GM11168 (cell line): ENCODE data around the gene TMEM191B.
"Not testable (repeated sequence)": the region's sequence is repeated elsewhere in the genome, so short reads cannot be mapped to it uniquely, and the experiment has no call there.

Experiments
- in situ Hi-C: fragments of 300-500 bp; cut with MboI; formaldehyde crosslinking; loops from one replicate; pipeline ENCODE4 v1.12.0; 2022; ENCODE audit warnings: low sequenced_read_pairs; ENCODE audit not compliant: unreplicated experiment

TMEM191B gene

DNA sequence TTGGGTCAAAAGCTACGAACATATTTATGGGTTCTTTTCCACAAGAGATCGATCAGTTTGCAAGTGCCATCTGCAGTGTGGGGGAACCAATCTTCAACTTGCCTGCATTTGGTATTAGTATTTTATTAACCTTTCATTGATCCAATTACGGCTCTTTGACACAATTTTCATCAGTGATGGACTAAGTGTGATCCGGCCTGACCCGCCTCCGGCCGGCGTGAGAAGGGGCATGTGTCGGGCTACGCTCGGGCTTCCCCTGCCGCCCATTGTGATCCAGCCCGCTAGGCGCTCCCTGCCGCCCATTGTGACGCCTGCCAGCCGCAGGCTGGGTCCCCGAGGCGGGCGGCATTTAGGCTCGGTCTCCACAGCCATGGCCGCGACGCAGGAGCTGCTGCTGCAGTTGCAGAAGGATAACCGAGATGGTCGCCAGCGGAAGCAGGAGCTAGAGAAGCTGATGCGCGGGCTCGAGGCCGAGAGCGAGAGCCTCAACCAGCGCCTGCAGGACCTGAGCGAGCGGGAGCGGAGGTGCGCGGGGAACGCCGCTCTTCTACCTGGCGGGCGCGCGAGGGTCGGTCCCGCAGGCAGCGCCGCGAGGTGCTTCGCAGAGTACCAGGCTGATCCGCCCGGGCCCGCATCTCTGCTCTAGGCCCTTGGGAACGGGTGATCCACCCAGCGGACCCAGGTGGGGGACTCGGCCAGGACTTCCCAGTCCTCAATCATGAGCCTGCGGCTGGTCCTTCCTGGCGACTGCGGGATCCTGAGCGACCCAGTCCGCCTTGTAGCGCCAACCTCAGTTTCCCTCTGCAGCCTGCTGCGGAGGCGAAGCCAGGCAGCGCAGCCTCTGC lies at the start of gene TMEM191B:
TSS of gene TMEM191B (plus strand) at position 51 of the 845 bp plus-strand sequence. CDS start at position 230, 179 bp downstream.
- in situ Hi-C loops: not testable (repeated sequence)

DNA sequence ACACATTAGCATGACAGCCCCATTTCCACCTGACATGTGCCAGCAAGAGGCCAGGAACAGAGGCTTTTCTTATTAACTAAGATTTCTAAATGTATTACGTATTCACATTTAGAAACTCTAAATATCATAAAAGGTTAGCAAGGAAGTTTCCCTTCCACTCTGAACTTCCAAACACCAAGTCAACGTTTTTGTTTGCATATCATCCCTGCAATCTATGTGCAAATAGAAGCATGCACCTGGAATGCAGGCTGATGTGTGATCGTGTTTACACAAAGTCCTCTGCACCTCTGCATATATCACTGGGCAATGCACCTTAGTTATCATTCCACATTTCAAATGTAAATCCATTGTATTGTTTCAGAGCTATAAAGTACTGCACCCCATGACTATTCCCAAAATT lies 31.4 kb upstream of the TMEM191B start:
- in situ Hi-C loops: not testable (repeated sequence)

DNA sequence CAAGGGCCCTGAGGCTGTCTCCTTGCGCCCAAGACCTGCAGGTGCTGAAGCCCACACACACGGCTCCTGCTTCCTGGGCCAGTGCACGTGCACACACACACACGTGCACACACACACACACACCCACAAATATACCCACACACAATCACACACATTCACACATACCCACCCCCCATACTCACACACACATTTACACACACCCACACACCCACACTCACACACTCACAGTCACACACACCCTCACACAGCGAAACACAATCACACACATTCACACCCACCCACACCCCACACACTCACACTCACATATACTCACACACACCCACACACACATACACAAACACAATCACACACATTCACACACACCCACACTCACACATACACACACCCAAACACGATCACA lies 16.3 kb upstream of the TMEM191B start:
- in situ Hi-C loops: loop anchor here (25.0 kb wide), 1 partner anchor 349 kb away; the partner anchor contains the start of gene USP18

DNA sequence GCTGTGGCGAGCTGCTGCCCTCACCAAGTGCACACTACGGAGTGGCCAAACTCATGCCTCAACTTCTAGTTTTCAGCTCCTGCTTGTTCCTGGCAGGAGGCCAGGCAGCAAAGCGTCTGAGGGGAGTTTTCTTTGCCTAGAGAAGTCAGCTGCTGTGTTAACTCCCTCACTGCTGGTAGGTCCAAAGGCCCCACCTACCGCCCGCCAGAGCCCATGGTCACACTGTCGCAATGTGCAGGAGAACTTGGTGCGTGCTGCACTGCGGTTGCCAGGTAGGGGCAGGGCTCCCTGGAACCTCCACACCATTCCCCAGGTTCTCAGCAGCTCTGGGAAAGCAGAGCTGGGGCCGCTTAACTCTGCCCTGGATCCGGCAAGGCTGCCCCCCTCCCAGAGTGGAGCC lies 15.2 kb upstream of the TMEM191B start:
- in situ Hi-C loops: loop anchor here (25.0 kb wide), 1 partner anchor 350 kb away; the partner anchor contains the start of gene USP18

DNA sequence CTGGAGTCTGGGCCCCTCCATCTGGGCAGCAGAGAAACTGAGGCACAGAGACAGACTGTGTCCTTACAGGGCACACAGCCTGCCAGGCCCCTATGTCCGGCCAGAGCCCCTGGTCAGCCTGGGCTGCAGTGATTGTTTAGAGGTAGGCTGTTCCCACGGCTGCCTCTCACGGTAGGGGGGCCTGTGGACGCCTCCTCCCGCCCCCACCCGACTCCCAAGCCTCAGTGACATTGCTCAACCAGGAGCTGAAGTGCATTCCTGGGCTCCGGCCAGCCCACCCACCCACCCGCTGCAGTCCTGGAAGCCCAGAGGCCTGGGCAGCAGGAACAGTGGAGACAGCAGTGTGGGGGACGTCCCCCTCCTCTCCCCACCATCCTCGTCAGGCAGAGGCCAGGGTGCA lies 14.1 kb upstream of the TMEM191B start:
- in situ Hi-C loops: loop anchor here (25.0 kb wide), 1 partner anchor 351 kb away; the partner anchor contains the start of gene USP18

DNA sequence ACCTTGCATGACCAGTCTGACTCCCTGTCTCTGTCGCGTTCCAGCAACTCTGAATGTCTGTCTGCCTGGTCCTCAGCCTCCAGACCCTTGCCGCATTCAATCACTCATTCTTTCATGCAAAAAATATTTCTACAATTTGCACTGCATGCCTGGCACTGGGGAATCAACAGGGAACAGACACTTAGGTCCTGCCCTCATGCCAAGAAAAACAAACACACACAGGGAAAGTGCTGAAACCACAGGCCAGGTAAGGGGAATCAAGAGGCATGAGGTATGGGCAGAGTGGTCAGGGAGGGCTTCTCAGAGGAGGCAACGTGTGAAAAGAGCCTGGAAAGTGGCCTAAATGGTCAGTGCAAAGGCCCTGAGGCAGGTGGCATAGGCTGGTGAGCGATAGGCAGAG lies 9.5 kb upstream of the TMEM191B start, which contains the start of gene GGTLC3:
TSS of gene GGTLC3 (minus strand) at position 101 of the 400 bp plus-strand sequence. CDS start 264 bp downstream, outside the sequence.
- in situ Hi-C loops: loop anchor here (25.0 kb wide), 1 partner anchor 356 kb away; the partner anchor contains the start of gene USP18

DNA sequence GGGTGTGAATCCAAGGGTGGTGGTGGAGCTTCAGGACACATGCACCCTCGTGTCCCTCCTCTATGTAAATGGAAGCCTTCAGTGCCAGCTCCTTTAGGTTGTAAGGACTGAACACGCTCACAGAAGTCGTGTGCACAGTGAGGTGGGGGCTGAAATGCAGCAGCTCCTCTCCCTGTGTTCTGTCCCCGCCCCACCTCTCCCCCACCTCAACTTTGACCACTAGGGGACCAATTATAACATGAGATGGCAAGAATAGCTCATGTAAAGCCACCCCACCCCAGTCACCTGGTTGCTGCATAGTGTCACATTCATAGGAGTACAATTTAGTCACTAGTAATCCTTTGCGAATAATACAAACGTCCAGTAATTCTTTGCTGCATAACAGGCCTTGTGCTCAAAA lies 4.8 kb upstream of the TMEM191B start:
- in situ Hi-C loops: loop anchor here (25.0 kb wide), 1 partner anchor 360 kb away; the partner anchor contains the start of gene USP18

DNA sequence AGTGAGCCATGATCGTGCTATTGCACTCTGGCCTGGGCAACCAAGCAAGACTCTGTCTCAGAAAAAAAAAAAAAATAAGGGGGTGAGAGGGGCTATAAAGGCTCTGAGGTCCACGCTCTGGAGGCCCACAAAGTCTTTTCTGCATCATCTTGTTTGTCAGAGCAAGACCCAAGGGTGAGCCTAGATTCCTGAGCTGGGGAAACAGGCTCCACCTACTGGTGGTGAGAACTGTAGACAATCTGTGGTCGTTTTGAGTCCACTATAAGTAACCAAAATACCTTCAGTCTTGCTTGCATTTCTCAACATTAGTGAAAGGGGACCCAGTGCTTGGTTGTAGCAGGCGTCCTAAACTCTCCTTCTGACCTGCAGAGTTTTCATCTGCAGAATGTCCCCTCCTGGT lies 4.3 kb upstream of the TMEM191B start:
- in situ Hi-C loops: loop anchor here (25.0 kb wide), 1 partner anchor 361 kb away; the partner anchor contains the start of gene USP18

DNA sequence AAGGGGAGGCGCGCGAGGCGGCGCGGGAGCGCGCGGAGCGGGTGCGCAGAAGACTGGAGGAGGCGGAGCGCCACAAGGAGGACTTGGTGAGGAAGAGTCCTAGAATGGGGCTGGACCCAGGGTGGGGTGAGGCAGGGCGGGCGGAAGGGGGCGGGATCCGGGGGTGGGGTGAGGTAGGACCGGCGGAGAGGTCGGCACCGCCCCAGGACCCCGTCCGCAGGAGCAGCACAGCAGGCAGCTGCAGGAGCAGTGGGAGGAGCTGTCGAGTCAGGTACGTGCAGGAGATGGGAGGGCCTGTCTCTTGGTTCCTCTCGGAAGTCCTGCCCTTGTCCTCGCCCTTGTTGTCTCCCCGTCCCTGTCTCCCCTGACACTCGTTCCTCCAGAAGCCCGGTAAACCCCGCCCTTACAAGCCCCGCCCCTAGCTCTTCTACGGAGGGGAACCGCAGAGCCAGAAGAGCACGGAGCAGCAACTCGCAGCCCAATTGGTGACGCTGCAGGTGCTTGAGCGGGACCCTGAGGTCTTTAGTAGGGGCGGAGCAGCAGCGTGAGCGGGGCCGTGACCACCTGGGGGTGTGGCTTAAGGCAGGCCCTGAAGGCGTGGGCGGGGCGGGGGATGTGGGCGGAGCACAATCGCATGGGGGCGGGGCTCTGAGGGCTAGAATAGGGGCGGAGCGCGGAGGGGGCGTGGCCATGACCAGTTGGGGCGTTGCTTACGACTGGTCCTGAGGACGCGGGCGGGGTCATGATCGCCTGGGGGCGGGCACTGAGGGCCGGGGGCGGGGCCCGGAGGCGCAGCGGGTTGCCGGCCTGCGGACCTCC lies 1.2 kb downstream of the TMEM191B start:
- in situ Hi-C loops: not testable (repeated sequence)

DNA sequence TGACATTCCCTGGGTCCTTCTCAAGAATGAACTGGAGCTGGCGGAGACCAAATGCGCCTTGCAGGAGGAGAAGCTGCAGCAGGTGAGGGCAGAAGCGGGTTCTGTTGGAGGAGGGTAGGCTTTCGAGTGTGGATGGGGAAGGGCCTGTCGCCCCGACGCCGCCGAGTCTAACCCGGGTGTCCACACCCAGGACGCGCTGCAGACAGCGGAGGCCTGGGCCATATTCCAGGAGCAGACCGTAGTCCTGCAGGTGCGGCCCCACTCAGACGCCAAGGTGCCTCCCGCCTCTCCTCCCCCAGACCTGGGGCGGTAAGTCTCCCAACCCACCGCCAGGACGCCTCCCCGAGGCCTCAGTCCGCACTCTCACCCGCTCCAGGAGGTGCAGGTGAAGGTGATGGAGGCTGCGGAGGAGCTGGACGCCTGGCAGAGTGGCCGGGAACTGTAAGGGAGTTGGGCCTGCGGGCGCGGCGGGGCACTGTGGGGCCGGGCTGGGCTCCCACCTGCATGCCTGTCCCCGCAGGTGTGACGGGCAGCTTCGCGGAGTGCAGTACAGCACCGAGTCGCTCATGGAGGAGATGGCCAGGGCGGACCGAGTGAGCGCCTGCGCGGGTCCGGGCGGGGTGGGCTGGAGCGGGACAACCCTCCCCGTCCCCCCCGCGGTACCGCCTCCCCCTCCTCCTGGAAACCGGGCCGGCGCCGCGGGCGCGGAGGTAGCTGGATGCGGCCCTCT lies 2.0 kb downstream of the TMEM191B start:
- in situ Hi-C loops: not testable (repeated sequence)

DNA sequence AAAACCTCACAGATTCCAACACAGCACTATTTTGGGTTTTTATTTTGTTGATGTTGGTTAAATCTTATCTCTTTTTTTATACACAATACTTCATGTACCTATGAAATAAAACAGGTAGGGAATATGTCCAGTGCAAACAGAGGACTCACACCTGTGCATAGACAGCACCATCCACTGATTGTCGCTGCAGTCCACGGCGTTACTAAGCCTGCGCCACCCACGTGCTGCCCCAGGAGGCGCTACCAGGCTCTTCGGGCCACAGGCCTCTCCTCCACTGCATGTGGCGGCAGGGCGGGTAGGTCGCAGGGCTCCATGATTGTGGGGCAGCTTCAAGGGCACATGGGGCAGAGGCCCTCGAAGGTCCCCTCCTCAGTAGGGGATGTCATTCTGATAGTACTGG lies 6.0 kb downstream of the TMEM191B start:
- in situ Hi-C loops: not testable (repeated sequence)

DNA sequence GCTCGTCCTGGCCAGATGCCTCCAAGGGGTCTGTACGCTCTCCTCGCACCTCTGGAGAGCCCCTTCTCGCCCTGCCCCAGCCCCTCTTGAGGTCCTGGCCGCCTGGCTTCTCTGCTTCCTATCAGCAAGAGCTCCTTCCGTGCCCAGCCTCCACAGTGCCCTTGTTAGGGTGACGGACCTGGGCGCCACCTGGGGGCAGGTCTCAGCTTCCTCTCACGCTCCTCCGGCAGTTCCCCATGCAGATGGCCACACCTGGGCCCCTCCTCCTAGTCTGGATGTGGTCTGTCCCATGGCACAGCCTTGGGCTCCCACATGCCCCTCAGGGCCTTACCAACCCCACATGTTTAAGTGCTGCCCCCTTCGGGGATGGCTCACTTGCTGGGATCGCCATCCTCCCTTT lies 6.7 kb downstream of the TMEM191B start:
- in situ Hi-C loops: not testable (repeated sequence)

DNA sequence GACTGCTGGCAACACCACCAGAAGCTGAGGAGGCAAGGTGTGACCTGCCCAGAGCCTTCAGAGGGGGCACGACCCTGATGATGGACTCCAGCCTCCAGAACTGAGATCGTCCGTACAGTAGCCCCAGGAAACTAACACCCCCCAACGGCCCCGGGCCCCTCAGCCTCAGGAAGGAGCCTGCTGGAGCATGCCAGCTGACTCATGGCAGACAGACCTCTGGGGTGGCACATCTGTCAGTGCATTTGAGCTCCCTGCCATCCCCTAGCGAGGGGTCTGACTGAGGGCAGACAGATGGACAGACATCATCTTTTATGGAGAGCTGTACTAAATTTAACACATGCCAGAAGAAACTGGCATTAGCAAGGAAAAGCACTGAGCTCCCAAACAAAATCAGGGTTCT lies 12.4 kb downstream of the TMEM191B start:
- in situ Hi-C loops: not testable (repeated sequence)

DNA sequence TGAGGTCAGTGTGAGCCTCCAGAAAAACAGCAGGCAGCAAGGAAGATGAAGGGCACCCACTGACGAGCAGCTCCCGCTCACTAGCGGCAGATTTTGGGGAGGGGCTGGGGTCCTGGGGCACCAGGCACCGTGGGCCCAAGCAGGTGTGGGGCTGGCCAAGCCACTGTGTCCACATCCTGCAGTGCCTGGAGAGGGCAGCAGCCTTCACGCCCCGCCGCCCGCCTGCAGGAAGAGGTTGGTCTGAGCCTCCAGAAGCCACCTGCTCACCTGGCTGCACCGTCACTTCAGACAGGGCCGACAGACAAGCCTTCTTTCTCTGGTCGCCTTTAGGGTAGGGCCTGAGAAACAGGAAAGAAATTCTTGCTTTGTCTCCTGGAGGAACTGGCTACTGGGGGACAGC lies 15.8 kb downstream of the TMEM191B start:
- in situ Hi-C loops: not testable (repeated sequence)

DNA sequence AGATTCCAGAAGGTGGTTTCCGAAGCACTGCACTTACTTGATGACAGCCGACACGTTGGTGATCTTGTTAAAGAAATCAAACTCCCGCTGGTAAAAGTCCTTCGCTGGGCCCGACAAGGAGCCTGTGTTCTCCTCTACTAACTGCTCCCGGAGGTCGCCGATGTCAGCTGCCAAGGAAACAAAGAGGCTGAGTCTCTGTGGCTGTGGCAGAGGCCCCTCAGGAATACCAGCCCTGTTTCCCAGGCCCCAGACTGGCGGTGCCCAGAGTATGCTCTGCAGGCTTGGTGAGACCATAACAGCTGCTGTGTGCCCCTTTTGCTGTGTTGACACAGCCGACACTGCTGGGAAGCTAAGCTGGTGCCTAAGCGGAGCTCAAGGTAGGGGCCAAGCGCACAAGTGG lies 17.0 kb downstream of the TMEM191B start:
- in situ Hi-C loops: not testable (repeated sequence)

DNA sequence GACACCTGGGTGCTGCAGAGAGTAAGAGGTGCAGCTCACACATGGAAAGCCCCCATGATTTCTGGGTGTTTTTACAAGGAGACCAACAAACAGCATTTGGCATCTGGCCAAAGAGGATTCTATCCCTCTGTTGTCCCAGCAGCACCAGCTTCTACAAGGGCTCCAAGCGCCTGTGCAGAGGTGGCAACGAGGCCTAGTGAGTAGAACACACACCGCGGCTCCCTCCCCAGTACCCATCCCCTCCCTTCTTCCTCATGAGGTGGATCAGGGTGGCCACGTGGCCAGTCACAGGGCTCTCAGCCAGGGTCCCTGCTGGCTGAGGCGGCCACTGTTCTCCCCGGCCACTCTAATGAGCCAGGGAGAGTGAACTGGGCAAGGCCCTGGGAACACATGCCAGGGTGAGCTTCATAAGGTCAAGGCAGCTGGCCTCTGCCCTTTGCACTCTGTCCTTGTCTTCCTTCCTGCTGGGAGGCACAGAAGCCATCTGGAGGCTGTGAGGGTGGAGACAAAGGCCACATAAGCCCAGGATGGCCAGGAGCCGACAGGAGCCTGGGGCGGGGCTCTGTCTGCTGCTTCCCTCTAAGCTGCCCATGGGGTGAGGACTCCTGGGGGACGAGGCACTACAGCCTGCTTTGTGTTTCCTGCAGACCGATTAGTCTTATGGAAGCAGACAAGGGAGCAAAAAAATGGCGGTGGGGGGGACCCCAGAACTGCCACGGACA lies 22.0 kb downstream of the TMEM191B start:
- in situ Hi-C loops: not testable (repeated sequence)

DNA sequence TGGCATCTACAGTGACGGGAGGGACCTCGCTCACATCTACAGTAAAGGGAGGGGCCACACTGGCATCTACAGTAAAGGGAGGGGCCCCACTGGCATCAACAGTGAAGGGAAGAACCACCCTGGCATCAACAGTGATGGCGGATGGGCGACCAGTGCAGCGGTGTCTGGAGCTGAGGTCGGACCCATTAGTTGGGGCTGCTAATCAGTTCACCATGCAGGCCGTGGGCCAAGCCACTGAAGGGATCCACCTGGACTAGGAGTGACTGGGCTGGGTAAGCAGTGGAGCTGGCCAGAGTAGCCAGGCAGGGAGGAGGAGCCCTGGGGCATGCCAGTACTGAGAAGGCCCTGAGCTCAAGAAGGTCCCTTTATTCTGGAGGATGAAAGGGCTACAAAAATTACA lies 23.4 kb downstream of the TMEM191B start:
- in situ Hi-C loops: not testable (repeated sequence)

DNA sequence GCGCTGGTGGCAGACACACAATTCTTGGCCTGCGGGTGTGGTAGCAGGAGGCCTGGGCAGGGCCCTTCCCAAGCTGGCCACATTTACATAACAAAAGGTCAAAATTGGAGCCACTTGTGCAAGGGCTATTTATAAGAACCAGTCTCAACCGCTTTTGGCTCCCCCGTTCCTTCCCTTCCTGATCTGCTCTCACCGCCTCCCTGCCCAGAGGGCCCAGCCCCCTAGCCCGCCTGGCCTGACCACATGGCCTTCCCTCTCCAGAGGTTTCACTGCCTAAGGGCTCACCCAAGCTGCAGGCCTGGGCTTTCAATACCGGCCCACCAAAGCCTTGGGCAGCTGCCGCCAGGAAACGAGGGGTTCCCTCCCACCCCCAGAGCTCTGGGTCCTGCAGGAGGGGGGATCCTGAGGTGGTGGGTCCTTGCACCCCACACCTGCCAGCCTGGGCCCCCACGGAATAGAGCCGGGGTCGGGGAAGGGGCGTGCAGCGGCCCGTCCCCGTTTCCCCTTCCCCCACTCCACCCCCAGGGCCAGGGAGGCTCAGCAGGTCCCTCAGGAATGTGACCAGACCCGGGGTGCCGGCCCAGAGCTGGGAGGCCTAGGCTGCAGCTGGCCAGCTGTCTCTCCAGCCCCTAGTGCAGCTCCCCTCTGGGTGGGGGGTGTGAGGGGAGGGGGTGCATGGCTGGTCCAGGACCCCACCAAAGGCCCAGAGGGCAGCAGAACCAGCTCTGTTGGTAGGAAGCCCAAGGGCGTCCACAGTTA lies 25.4 kb downstream of the TMEM191B start:
- in situ Hi-C loops: not testable (repeated sequence)
